ENCODE measurements around the gene FRMD6.
"Not testable (repeated sequence)": the region's sequence is repeated elsewhere in the genome, so short reads cannot be mapped to it uniquely, and the experiment has no call there.

DNA sequence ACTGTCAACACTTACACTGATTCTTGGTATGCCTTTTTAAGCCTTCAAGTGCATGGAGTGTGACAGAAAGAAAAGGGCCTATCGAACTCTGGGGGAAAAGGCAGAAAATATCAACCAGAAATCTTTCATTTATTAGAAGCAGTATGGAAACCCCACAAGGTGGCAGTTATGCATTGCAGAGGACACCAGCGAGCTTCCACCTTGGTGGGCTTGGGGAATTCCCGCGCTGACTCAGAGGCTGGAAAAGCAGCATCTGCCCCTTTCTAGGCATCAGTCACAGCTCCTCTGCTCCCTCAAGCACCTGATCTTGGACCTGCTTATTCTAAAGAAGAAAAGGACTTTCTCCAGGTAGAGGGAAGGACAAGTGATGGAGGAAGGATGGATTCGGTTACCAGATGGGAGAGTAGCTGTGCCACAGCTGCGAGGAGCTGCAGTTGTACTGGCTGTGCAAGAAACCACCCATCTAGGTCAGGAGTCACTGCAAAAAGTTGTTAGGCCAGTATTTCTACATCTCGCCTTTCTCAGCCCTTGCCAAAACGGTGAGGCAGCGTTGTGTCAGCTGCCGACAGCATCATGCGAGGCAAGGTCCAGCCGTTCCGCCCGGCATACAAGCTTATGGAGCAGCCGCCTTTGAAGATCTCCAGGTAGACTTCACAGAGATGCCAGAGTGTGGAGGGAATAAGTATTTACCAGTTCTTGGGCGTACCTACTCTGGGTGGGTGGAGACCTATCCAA, 100.1 kb downstream of the FRMD6 start:
- TF ChIP-seq SUZ12 (IDR thresholded peaks at IDR 0.05); SP1 (IDR thresholded peaks at IDR 0.05); ARNT (IDR thresholded peaks at IDR 0.05); FOXA1 (IDR thresholded peaks at IDR 0.05); CTBP1 (IDR thresholded peaks at IDR 0.05; ENCODE audit: borderline replicate concordance); NFRKB (IDR thresholded peaks at IDR 0.05); BHLHE40 (IDR thresholded peaks at IDR 0.05; ENCODE audit: borderline replicate concordance); FOXM1 (IDR thresholded peaks at IDR 0.05; ENCODE audit: borderline replicate concordance); FOXK2 (IDR thresholded peaks at IDR 0.05); LEF1 (IDR thresholded peaks at IDR 0.05; ENCODE audit: borderline replicate concordance); ELF4 (IDR thresholded peaks at IDR 0.05); TARDBP (IDR thresholded peaks at IDR 0.05): not testable (repeated sequence)
